Effector memory CD4-positive, alpha-beta T cell (primary cell): ENCODE results near the gene PARK7.

ENCODE experiments used
- DNase-seq, 3 donors: peaks; one replicate each; pipeline ENCODE4 v3.0.0-alpha.2; 2020
- H3K27ac ChIP-seq: 2 replicates; pipeline ENCODE4 v1.7.0; 2013; ENCODE audit warnings: mild to moderate bottlenecking, low read length, moderate library complexity; ENCODE audit not compliant: insufficient read depth, poor library complexity, severe bottlenecking
- H3K27me3 ChIP-seq: replicated peaks from 2 replicates; pipeline ENCODE4 v1.7.0; 2013; ENCODE audit warnings: mild to moderate bottlenecking, low read length; ENCODE audit not compliant: insufficient read depth, control insufficient read depth, poor library complexity, severe bottlenecking
- H3K36me3 ChIP-seq: 2 replicates; pipeline ENCODE4 v1.7.0; 2013; ENCODE audit warnings: mild to moderate bottlenecking, low read length, moderate library complexity; ENCODE audit not compliant: control insufficient read depth, insufficient read depth
- H3K4me1 ChIP-seq: 2 replicates; pipeline ENCODE4 v1.7.0; 2013; ENCODE audit warnings: low read length, mild to moderate bottlenecking; ENCODE audit not compliant: control insufficient read depth, insufficient read depth, poor library complexity, severe bottlenecking
- H3K4me3 ChIP-seq: 2 replicates; pipeline ENCODE4 v1.7.0; 2013; ENCODE audit warnings: low read length, low read depth, mild to moderate bottlenecking; ENCODE audit not compliant: insufficient read depth, poor library complexity, severe bottlenecking
- H3K9me3 ChIP-seq: 2 replicates; pipeline ENCODE4 v1.7.0; 2013; ENCODE audit warnings: mild to moderate bottlenecking, low read length, moderate library complexity; ENCODE audit not compliant: control insufficient read depth

PARK7 gene

DNA sequence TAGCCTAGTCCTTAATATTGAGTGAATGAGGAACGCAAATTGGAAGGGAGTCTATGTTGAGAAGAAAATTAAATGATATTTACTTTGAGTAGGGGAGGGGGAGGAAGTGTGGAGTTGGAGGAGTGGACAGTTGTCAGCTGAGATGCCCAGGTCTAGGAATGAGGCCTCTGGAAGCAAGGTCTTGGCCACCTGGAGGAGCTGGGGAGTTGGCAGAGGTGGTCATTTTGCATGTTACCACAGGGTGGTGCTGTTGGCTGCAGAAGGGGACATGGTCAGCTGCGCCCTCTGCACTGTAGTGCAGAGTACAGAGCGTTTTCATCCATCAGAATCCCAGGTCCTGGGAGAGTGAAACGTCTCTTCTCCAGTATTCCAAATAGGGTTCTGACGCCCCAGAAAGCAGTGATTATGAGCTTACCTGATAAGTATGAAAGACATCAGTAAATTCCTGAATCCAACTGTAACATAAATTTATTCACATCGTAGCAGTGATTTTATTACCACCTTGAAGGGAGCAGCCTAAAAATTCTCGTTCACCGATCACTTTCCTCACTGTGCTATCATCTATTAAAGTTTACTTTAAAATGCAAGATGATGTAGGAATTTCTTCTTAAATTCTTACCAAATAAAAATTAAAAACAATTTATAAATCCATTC, 13.8 kb downstream of the PARK7 start:
- DNase-seq, result peak in 1 of 3 donors; percentile 10
- Histone ChIP-seq H3K36me3 (peaks cover 48% of the 10 kb centered on the region), H3K27ac (no peak overlapping the region), H3K4me1 (no peaks in the 10 kb centered on the region), H3K9me3 (no peaks in the 10 kb centered on the region), H3K4me3 (no peak overlapping the region), H3K27me3 (no peaks in the 10 kb centered on the region)

DNA sequence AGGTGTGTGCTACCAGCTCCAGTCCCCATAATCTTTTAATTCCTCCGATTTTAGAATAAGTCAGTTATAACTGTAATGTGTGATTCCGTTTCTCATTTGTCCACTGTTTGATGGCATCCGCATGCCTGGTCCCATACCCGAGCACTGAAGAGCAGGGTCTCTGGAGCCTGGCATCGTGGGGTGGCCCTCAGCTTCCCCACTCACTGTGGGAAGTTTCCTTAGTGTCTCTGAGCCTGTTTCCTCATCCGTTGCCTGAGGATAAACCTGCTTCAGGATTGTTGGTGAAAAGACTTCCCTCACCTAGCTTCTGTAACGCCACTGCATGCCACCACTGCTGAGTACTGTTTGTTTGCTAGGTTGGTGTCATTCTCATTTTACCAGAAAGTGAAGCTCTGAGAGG, 19.5 kb downstream of the PARK7 start:
- H3K4me1 ChIP-seq, result peaks cover 3% of the 10 kb centered on the region
- H3K36me3 ChIP-seq, result peaks cover 64% of the 10 kb centered on the region
- no peaks in the 10 kb centered on the region for H3K9me3 ChIP-seq
- no peaks in the 10 kb centered on the region for H3K27me3 ChIP-seq
- DNase-seq, result no peak
- H3K27ac ChIP-seq, result no peak overlapping the region
- H3K4me3 ChIP-seq, result no peak overlapping the region

DNA sequence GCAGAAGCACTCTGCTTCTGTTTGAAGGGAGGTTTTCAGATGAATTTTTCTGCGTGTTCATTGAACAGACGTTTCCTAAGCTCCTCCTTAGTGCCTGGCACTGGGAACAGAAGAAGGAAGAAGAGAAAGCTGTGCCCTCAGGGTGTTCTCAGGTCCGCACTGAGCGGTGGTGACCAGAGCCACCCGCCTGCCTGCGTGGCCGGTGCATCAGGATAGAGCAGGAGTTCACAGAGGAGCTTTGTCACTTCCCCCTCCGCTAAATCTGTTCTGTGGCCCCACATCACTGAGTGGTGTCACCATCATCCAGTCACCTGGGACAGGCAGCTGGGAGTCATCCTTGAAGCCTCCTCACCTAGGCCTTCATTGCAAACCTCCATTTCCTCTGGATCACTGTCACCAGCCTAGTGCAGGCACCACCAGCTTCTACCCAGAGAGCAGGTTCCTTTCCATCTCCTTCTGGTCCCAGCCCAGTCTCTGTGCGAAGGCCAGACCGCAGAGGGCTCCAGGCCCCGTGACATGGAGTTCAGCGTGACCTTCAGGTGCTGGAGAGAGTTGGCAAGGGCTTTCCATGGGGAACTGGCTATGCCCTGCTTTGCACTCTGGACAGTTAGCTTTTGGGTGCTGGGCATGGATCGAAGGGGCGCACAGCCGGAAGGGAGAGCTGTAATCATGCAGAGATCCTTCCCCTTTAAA, 21.7 kb downstream of the PARK7 start:
- no peaks in the 10 kb centered on the region for H3K9me3 ChIP-seq
- no peak for DNase-seq
- H3K36me3 ChIP-seq, result peaks cover 67% of the 10 kb centered on the region
- H3K4me3 ChIP-seq, result no peak overlapping the region
- H3K27me3 ChIP-seq, result no peaks in the 10 kb centered on the region
- no peak overlapping the region for H3K27ac ChIP-seq
- peaks cover 3% of the 10 kb centered on the region for H3K4me1 ChIP-seq

DNA sequence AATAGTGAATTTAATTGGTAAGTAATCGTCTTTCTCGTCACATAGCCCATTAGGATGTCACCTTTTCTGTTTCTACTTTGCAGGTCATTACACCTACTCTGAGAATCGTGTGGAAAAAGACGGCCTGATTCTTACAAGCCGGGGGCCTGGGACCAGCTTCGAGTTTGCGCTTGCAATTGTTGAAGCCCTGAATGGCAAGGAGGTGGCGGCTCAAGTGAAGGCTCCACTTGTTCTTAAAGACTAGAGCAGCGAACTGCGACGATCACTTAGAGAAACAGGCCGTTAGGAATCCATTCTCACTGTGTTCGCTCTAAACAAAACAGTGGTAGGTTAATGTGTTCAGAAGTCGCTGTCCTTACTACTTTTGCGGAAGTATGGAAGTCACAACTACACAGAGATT, 23.3 kb downstream of the PARK7 start:
- no peak overlapping the region for H3K27ac ChIP-seq
- H3K4me1 ChIP-seq, result peaks cover 3% of the 10 kb centered on the region
- H3K9me3 ChIP-seq, result no peaks in the 10 kb centered on the region
- no peaks in the 10 kb centered on the region for H3K27me3 ChIP-seq
- no peak overlapping the region for H3K4me3 ChIP-seq
- no peak for DNase-seq
- peaks cover 53% of the 10 kb centered on the region for H3K36me3 ChIP-seq

DNA sequence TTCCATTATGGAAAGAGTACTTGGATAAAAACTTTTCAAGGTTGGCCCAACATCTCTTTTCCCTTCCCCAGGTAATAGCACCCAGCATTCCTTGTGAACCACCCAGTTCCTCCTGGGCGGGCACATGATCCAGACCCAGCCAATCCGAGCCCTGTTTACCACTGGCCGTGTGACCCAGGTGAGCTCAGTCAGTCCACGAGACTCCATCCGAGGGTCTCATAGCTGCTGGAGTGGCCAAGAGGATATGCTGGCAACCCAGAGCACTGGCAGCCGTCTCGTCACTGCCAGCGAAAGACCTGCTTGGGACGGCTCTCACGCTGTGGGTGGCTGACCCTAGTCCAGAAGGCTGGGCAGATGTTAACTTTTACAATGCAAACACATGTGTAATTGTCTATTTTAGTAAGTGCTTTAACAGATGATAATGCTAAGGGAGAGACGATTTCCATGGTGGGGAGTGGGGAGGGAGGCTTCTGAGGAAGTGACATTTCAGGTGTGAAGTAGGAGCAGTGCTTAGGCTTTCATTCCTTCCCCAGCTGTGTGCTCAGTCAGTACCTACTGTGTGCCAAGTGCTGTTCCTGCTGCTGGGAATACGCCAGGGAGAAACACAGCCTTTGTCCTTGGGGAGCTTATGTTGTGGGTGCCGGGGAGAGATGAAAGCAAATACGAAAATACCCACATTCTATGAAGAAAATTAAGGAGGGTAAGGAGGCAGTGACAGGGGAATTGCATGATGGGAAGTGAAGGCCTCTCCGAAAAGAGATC, 24.5 kb downstream of the PARK7 start:
- Histone ChIP-seq H3K4me1 (peaks cover 3% of the 10 kb centered on the region), H3K27me3 (no peaks in the 10 kb centered on the region), H3K27ac (no peak overlapping the region), H3K4me3 (no peak overlapping the region), H3K36me3 (peaks cover 42% of the 10 kb centered on the region), H3K9me3 (no peaks in the 10 kb centered on the region)
- no peak for DNase-seq

DNA sequence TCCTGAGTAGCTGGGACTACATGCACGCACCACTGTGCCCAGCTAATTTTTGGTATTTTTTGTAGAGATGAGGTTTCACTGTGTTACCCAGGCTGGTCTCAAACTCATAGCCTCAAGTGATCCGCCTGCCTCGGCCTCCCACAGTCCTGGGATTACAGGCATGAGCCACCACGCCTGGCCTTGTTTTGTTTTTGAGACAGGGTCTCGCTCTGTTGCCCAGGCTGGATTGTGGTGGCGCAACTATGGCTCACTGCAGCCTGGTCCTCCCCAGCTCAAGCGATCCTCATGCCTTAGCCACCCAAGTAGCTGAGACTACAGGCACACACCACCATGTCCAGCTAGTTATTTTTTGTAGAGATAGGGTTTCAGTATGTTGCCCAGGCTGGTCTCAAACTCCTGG, 26.0 kb downstream of the PARK7 start:
- Histone ChIP-seq H3K27me3 (no peaks in the 10 kb centered on the region), H3K4me1 (peaks cover 2% of the 10 kb centered on the region), H3K9me3 (no peaks in the 10 kb centered on the region), H3K36me3 (peaks cover 38% of the 10 kb centered on the region), H3K4me3 (no peak overlapping the region), H3K27ac (no peak overlapping the region)
- no peak for DNase-seq

DNA sequence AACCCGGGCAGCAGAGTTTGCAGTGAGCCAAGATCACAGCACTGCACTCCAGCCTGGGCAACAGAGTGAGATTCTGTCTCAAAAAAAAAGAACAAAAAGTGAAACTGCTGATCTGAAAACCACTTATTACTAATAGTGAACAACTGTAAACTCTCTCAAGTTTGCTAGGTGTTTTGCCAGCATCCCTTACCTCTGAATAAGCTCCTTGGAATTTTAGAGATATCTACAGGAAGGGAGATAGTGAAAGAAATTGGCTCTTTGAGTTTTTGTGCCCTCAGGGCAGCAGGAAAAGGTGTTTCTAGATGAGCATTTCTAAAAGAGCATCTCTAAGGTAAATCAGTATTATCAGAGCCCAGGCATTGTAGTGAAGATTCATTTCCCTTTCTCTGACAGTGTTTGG, 27.1 kb downstream of the PARK7 start:
- H3K36me3 ChIP-seq, result peaks cover 32% of the 10 kb centered on the region
- no peaks in the 10 kb centered on the region for H3K4me1 ChIP-seq
- H3K27ac ChIP-seq, result no peak overlapping the region
- H3K27me3 ChIP-seq, result no peaks in the 10 kb centered on the region
- no peak overlapping the region for H3K4me3 ChIP-seq
- no peak for DNase-seq
- no peaks in the 10 kb centered on the region for H3K9me3 ChIP-seq

DNA sequence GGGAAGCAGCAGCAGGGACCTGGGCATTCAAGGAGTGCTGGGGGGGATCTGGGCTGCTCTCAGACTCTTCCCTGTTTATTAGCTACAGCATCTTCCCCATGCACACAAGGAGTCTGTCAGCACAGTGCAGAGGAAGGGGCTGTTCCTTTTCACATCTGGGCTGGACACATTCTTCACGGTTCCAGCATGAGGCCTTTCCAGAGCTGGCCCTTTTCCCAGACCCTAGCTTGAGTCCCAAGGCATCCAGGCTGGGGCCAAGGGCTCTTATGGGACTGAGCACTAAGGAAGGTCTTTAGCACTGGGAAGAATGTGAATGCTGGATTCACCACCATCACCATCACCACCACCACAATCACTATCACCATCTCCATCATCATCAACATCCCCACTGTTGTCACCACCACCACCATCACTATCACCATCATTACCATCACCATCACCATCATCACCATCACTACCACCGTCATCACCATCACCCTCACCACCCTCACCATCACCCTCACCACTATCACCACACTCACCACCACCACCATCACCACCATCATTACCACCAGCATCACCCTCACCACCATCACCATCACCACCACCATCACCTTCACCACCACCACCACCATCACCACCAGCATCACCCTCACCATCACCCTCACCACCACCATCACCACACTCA, 28.4 kb downstream of the PARK7 start:
- no peak overlapping the region for H3K4me3 ChIP-seq
- no peaks in the 10 kb centered on the region for H3K27me3 ChIP-seq
- no peak overlapping the region for H3K27ac ChIP-seq
- DNase-seq, result no peak
- H3K4me1 ChIP-seq, result no peaks in the 10 kb centered on the region
- peaks cover 18% of the 10 kb centered on the region for H3K36me3 ChIP-seq
- no peaks in the 10 kb centered on the region for H3K9me3 ChIP-seq

DNA sequence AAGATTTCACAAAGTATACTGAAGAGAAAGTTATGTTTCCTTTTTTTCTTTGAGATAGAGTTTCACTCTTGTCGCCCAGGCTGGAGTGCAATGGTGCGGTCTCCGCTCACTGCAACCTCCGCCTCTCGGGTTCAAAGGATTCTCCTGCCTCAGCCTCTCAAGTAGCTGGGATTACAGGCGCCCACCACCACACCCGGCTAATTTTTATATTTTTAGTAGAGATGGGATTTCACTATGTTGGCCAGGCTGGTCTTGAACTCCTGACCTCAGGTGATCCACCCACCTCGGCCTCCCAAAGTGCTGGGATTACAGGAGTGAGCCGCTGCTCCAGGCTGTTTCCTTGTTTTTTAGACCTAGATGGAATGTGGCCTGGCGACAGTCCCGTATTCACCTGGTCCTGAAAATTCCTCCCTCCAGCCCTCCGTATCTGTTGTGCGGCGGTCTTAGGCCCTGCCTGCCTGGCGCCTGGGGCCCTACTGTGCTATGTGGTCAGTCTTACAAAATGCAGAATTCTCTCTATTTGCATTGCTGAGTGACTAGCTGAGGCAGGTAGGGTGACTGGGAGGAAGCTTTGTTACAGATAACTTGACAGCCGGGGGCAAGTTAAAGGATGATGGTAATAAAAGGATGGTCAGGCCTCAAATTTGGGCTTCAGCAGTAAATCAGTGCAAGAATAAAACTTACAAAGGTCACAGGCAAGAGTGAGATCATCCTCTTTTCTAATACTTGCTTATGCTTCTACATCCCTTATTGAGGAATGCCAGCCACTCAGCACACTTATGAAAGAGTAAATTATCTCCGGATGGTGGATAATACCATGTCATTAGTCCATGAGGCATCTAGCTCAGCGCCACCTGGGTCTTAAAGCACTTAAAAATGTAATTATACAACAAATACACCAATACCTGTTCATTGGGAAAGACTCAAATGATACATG, 30.3 kb downstream of the PARK7 start:
- no peaks in the 10 kb centered on the region for H3K4me1 ChIP-seq
- no peaks in the 10 kb centered on the region for H3K27me3 ChIP-seq
- no peak overlapping the region for H3K27ac ChIP-seq
- no peak overlapping the region for H3K4me3 ChIP-seq
- H3K9me3 ChIP-seq, result no peaks in the 10 kb centered on the region
- no peak for DNase-seq
- H3K36me3 ChIP-seq, result no peaks in the 10 kb centered on the region
